OCI-LY7 (cell line): ENCODE measurements around the gene METAP2. TPM values are rescaled to one million over a fixed set of nuclear protein-coding genes. Genes with fewer than 3 reads are reported as not detected.

Experiments used
- BruUV-seq: library from RNA; stranded (reverse); fragments of 400-500 nt; replicated peaks from 2 replicates; lab custom pipeline; 2021; lab: Mats Ljungman, UMichigan
- CTCF ChIA-PET: fragments of 300-600 bp; sonication (Branson Sonifier 250); formaldehyde crosslinking; loops from one replicate; lab custom pipeline; 2022; ENCODE audit warnings: antibody characterized with exemption; ENCODE audit not compliant: unreplicated experiment; lab: Charles Lee
- POLR2A ChIA-PET: fragments of 300-600 bp; sonication (Branson Sonifier 250); formaldehyde crosslinking; loops from one replicate; lab custom pipeline; 2022; ENCODE audit warnings: antibody characterized with exemption; lab: Charles Lee
- DNase-seq: peaks from one replicate; pipeline ENCODE4 v3.0.0-alpha.2; 2015; ENCODE audit warnings: low spot score
- H2AFZ ChIP-seq: fragments of 200-600 bp; sonication (generic), shearing (Covaris generic); 2 replicates; pipeline ENCODE4 v1.6.1; 2014; ENCODE audit warnings: mild to moderate bottlenecking, antibody characterized with exemption, low read length, moderate library complexity
- H3K27ac ChIP-seq: fragments of 200-600 bp; sonication (generic); 2 replicates; pipeline ENCODE4 v1.5.1; 2014; ENCODE audit warnings: mixed run types, low read depth, mild to moderate bottlenecking, moderate library complexity, low read length, inconsistent platforms; ENCODE audit not compliant: poor library complexity, severe bottlenecking
- H3K36me3 ChIP-seq: fragments of 200-600 bp; sonication (generic); 2 replicates; pipeline ENCODE4 v1.6.1; 2014; ENCODE audit warnings: mild to moderate bottlenecking, antibody characterized with exemption, low read length, moderate library complexity, mixed read lengths; ENCODE audit not compliant: insufficient read depth
- H3K4me1 ChIP-seq: fragments of 200-600 bp; sonication (generic); 2 replicates; pipeline ENCODE4 v1.5.1; 2014; ENCODE audit warnings: mild to moderate bottlenecking, low read length; ENCODE audit not compliant: insufficient read depth, poor library complexity, severe bottlenecking
- H3K4me2 ChIP-seq: fragments of 200-600 bp; sonication (generic); 2 replicates; pipeline ENCODE4 v1.6.1; 2014; ENCODE audit warnings: mild to moderate bottlenecking, low read length
- H3K4me3 ChIP-seq: fragments of 200-600 bp; sonication (generic); 2 replicates; pipeline ENCODE4 v1.5.1; 2014; ENCODE audit warnings: mild to moderate bottlenecking, low read depth, low read length; ENCODE audit not compliant: poor library complexity, severe bottlenecking
- H3K79me2 ChIP-seq: fragments of 200-600 bp; sonication (generic); 2 replicates; pipeline ENCODE4 v1.6.1; 2016; ENCODE audit warnings: low read depth, mild to moderate bottlenecking, low read length, moderate library complexity, mixed read lengths; ENCODE audit not compliant: insufficient read depth
- H3K9me2 ChIP-seq: fragments of 200-600 bp; sonication (generic); 2 replicates; pipeline ENCODE4 v1.6.1; 2016; ENCODE audit warnings: mild to moderate bottlenecking, low read length, mixed read lengths; ENCODE audit not compliant: insufficient read depth
- H3K9me3 ChIP-seq: fragments of 200-600 bp; sonication (generic); 2 replicates; pipeline ENCODE4 v1.6.1; 2014; ENCODE audit warnings: mild to moderate bottlenecking, mixed run types, low read length, mixed read lengths
- H4K20me1 ChIP-seq: fragments of 200-600 bp; sonication (generic); 2 replicates; pipeline ENCODE4 v1.6.1; 2014; ENCODE audit warnings: mild to moderate bottlenecking, antibody characterized with exemption, low read length, moderate library complexity, mixed read lengths; ENCODE audit not compliant: insufficient read depth
- EZH2phosphoT487 ChIP-seq: fragments of 200-600 bp; sonication (generic); IDR thresholded peaks from 2 replicates; pipeline ENCODE4 v1.6.1; 2018; ENCODE audit warnings: low read depth, borderline replicate concordance, mild to moderate bottlenecking, mixed run types, antibody characterized with exemption, low read length, moderate library complexity, mixed read lengths
- intact Hi-C: fragments of 100-400 bp; cut with micrococcal nuclease; formaldehyde crosslinking; loops from one replicate; pipeline ENCODE4 v1.10.0; 2022; ENCODE audit not compliant: unreplicated experiment
- total RNA-seq, 2 experiments: library from RNA; depleted of rRNA in 1 of 2; stranded (reverse); fragments of >200 nt in 1 of 2; shearing (Covaris generic) in 1 of 2; gene quantifications; 2 replicates each; pipeline ENCODE4 v1.2.3, GENCODE V29; 2014 to 2022
- TF ChIP-seq, protein P1 (sequence below): fragments of 200-600 bp; sonication (generic); conservative IDR thresholded peaks from 2 replicates; pipeline ENCODE4 v1.5.1; 2014; ENCODE audit warnings: mild to moderate bottlenecking, antibody characterized with exemption, low read length, moderate library complexity, mixed read lengths

The METAP2 gene
- total RNA-seq, 2 experiments from 2014 or later: 90.3 to 177 TPM

DNA sequence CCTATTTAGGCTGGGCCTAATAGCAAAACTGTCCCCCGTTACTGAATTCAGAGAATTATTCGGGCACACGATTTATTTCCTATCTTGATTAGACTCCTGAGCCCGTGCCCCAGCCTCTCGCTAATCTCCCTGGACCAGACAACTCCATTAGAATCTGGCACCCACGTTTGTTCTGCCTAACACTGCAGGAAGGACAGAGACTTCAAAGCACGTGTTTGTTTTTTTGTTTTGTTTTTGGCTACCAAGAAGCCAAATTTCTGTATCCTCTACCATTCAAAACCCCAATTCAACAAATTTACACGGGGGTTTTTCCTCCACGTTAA is 72.5 kb downstream of the METAP2 start:
- Histone ChIP-seq H3K4me3 (no peak overlapping the region), H3K79me2 (0 out of 2 replicates have a peak, but pooled peaks cover 9% of the 10 kb centered on the region), H3K9me3 (peaks cover 9% of the 10 kb centered on the region), H4K20me1 (no peaks in the 10 kb centered on the region), H3K9me2 (no peaks in the 10 kb centered on the region), H3K4me1 (peaks cover 17% of the 10 kb centered on the region), H3K27ac (no peak overlapping the region), H3K36me3 (no peaks in the 10 kb centered on the region), H2AFZ (peak overlapping the region; percentile 46; the same call in 1 of the 2 replicates), H3K4me2 (peak overlapping the region; percentile 71)
- BruUV-seq: no TSS peak
- ChIA-PET POLR2A (interaction anchor here (0.6 kb wide), 2 partner anchors 27 to 28 kb away, joined by 6 read pairs; no protein-coding TSS in a partner anchor), CTCF (no interaction called here)
- intact Hi-C loops: no loop called here
- no peak for DNase-seq
- TF ChIP-seq, protein P1, sequence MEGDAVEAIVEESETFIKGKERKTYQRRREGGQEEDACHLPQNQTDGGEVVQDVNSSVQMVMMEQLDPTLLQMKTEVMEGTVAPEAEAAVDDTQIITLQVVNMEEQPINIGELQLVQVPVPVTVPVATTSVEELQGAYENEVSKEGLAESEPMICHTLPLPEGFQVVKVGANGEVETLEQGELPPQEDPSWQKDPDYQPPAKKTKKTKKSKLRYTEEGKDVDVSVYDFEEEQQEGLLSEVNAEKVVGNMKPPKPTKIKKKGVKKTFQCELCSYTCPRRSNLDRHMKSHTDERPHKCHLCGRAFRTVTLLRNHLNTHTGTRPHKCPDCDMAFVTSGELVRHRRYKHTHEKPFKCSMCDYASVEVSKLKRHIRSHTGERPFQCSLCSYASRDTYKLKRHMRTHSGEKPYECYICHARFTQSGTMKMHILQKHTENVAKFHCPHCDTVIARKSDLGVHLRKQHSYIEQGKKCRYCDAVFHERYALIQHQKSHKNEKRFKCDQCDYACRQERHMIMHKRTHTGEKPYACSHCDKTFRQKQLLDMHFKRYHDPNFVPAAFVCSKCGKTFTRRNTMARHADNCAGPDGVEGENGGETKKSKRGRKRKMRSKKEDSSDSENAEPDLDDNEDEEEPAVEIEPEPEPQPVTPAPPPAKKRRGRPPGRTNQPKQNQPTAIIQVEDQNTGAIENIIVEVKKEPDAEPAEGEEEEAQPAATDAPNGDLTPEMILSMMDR: no peak
- TF ChIP-seq EZH2phosphoT487: no peak

DNA sequence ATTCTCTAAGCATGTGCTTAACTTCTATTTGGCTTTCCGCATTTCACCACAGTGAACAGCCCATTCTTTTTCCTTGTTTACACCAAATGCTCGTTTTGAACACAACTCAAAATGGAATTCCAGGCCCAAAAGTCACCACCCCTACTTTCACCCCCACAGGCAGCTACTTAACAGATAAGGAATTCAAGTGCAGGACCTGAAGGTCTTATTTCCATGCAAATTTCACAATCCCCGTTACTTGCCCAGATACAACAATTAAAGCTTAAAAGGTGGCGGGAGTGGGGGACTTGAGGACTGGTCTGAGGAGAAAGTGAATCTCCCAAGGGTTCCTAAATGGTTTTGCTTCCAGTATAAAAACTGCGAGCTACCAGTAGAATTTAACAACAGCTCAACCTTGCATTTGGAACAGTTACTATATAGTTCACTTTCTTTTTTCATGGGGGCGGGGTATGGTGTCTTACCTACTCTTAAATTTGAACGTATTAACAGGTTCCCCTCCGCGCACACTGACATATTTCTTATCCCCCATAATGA is 73.6 kb downstream of the METAP2 start:
- POLR2A ChIA-PET: interaction anchor here (0.6 to 1.7 kb wide), 7 partner anchors 9 to 437 kb away, joined by 3 to 10 read pairs (median 3); no protein-coding TSS in a partner anchor
- DNase-seq: peak; percentile 32
- H3K9me3 ChIP-seq: peaks cover 9% of the 10 kb centered on the region
- H3K4me2 ChIP-seq: peak overlapping the region; percentile 71
- intact Hi-C loops: no loop called here
- H2AFZ ChIP-seq: peak overlapping the region; percentile 88
- peak overlapping the region; percentile 5 for H3K27ac ChIP-seq
- no peak for TF ChIP-seq EZH2phosphoT487
- TF ChIP-seq, protein P1: no peak
- no peaks in the 10 kb centered on the region for H3K36me3 ChIP-seq
- CTCF ChIA-PET: interaction anchor here (1.1 to 1.4 kb wide), 2 partner anchors 9 to 13 kb away, joined by 4 to 6 read pairs; no protein-coding TSS in a partner anchor
- 0 out of 2 replicates have a peak, but pooled peaks cover 9% of the 10 kb centered on the region for H3K79me2 ChIP-seq
- peaks cover 25% of the 10 kb centered on the region for H3K4me1 ChIP-seq
- H4K20me1 ChIP-seq: no peaks in the 10 kb centered on the region
- BruUV-seq: TSS peak; percentile 66
- H3K9me2 ChIP-seq: no peaks in the 10 kb centered on the region
- peak overlapping the region; percentile 69 for H3K4me3 ChIP-seq

DNA sequence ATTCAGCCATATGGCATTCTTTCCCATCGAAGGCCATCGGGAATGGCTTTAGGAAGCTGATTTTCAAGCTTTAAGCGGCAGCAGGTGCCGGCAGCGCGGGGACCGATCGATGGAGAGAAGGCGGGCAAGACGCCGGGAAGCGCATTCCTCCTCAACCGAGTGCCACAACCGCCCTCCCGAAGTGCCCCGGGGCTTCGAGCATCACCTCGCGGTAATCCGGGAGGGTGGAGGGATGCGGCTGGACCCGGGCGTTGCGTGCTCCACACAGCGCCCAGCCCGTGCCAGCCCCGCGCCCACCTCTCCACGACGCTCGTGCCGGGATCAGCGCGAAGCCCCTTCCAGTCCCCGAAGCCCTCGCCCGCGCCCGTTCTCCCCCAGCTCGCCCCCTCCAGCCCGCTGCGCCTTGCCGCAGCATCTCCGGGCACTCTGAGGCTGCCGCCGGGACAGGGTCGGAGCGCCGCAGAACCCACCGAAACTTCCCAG is 74.1 kb downstream of the METAP2 start:
- H3K27ac ChIP-seq: peak overlapping the region; percentile 5
- H3K4me1 ChIP-seq: peaks cover 25% of the 10 kb centered on the region
- POLR2A ChIA-PET: interaction anchor here (0.6 to 1.7 kb wide), 6 partner anchors 9 to 438 kb away, joined by 3 to 10 read pairs (median 4); no protein-coding TSS in a partner anchor
- DNase-seq: peak; percentile 35
- CTCF ChIA-PET: interaction anchor here (1.1 to 1.4 kb wide), 2 partner anchors 10 to 14 kb away, joined by 4 to 6 read pairs; no protein-coding TSS in a partner anchor
- 0 out of 2 replicates have a peak, but pooled peaks cover 9% of the 10 kb centered on the region for H3K79me2 ChIP-seq
- no peaks in the 10 kb centered on the region for H4K20me1 ChIP-seq
- no TSS peak for BruUV-seq
- intact Hi-C loops: no loop called here
- TF ChIP-seq, protein P1: no peak
- TF ChIP-seq EZH2phosphoT487: no peak
- no peaks in the 10 kb centered on the region for H3K9me2 ChIP-seq
- H3K36me3 ChIP-seq: no peaks in the 10 kb centered on the region
- peak overlapping the region; percentile 69 for H3K4me3 ChIP-seq
- H3K9me3 ChIP-seq: peaks cover 9% of the 10 kb centered on the region
- H3K4me2 ChIP-seq: peak overlapping the region; percentile 71
- H2AFZ ChIP-seq: peak overlapping the region; percentile 88
